ENCODE data around the gene GSE1.

GRCh38 chr16:85651629-85652430 lies 38.7 kb downstream of the GSE1 start:
- TF ChIP-seq CTBP1 (IDR thresholded peaks at IDR 0.05; ENCODE audit: borderline replicate concordance) (no peak), ZNF384 (IDR thresholded peaks at IDR 0.05) (no peak), FOXM1 (IDR thresholded peaks at IDR 0.05; ENCODE audit: borderline replicate concordance) (no peak), TARDBP (IDR thresholded peaks at IDR 0.05) (no peak), FOXK2 (IDR thresholded peaks at IDR 0.05) (no peak), PKNOX1 (IDR thresholded peaks at IDR 0.05) (no peak), L3MBTL2 (conservative IDR thresholded peaks at IDR 0.05) (no peak), SP1 (IDR thresholded peaks at IDR 0.05) (no peak), ARNT (IDR thresholded peaks at IDR 0.05) (no peak)
